Measurements from ENCODE around the gene AGMO.

AGMO gene

DNA sequence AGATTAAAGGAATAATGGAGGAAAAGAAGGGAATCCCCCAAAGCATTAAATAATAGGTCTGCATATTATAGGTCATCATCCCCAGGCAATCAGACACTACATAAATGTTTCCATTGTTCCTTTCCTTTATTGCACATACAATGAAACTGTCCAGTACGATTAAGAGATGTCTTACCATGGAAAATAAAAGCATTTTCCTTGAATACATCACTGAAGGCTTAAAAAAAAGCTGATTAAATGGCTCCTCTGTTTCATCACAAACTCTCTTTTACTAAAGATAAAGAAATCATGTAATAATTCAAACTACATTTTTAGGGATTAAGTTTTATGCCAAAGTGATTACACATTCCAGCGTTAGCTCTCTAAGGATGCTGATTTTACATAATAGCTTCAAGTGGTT, 316.0 kb downstream of the AGMO start:
- H3K4me3 ChIP-seq (ENCODE audit: low read depth, low read length) = no peak overlapping the region
- no peak for TF ChIP-seq CTCF (IDR thresholded peaks at IDR 0.05; ENCODE audit: low read depth, low read length, missing control alignments)
- DNase-seq (ENCODE audit: low read depth) = no peak

- no peak overlapping the region for H3K4me3 ChIP-seq (ENCODE audit: low read depth, low read length)
- TF ChIP-seq CTCF (IDR thresholded peaks at IDR 0.05; ENCODE audit: low read depth, low read length, missing control alignments) = no peak
- no peak for DNase-seq (ENCODE audit: low read depth)
Measured at GRCh38 chr7:15239801-15240200, 322.0 kb downstream of the AGMO start.

DNA sequence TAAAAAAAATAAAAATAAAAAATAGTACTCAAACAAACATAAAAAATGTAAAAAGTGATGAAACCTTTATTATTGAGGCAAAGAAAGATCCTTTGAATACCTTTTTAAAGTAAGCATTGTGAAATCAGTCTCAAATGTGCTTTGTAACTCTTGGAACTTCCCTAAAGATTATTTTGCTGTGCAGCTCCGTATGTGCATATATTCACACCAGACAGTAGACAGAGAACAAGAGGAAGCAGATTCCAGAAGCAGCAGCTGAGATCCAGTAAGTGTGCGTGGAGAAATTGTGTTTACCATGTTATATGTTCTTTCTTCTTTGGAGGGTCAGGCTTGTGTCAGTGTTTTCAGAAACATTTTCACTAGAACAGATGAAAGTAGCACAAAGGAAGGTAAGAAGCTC, 324.9 kb downstream of the AGMO start:
- no peak for DNase-seq (ENCODE audit: low read depth)
- no peak for TF ChIP-seq CTCF (IDR thresholded peaks at IDR 0.05; ENCODE audit: low read depth, low read length, missing control alignments)
- H3K4me3 ChIP-seq (ENCODE audit: low read depth, low read length) = no peak overlapping the region

- H3K4me3 ChIP-seq (ENCODE audit: low read depth, low read length) = no peak overlapping the region
- TF ChIP-seq CTCF (IDR thresholded peaks at IDR 0.05; ENCODE audit: low read depth, low read length, missing control alignments) = no peak
- DNase-seq (ENCODE audit: low read depth) = no peak
Measured at GRCh38 chr7:15234431-15234830, 327.4 kb downstream of the AGMO start.

- DNase-seq (ENCODE audit: low read depth) = no peak
- no peak for TF ChIP-seq CTCF (IDR thresholded peaks at IDR 0.05; ENCODE audit: low read depth, low read length, missing control alignments)
- H3K4me3 ChIP-seq (ENCODE audit: low read depth, low read length) = no peak overlapping the region
Measured at GRCh38 chr7:15228831-15229230, 333.0 kb downstream of the AGMO start.

DNA sequence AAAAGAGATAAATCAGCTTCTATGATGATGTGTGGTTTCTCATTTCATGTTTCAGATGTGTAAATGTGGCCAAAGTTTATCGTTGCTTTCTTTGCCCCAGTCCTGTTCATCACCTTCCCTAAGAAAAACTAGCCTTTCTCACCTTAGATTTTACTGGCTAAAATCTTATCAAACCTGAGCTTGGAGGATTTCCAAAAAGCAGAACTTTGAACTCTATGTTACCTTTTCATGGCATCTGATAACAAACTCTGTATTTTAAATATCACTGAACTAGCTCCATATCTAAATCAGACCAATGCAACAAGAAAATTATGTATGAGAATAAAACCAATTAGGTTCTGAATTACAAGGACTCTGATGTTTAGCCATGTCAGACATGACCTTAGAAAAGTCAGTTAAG, 335.8 kb downstream of the AGMO start:
- no peak overlapping the region for H3K4me3 ChIP-seq (ENCODE audit: low read depth, low read length)
- no peak for TF ChIP-seq CTCF (IDR thresholded peaks at IDR 0.05; ENCODE audit: low read depth, low read length, missing control alignments)
- DNase-seq (ENCODE audit: low read depth) = no peak

DNA sequence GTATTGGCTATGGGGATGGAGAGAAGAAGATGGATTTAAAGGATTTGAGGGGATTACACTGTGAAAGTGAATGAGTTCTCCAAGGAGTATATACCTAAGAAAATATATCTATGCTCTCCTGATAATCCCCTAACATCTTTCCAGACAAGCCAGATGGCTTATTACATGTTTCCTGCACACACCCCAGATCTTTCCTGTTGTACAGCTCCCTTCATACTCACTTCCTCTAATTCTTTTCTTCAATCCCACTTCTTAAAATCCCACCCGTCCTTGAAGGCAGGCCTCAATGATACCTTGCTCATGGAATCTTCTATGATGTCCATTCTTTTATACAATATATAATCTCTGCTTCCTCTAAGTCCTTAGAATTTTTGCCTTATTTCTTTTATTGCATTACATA, 342.1 kb downstream of the AGMO start:
- H3K4me3 ChIP-seq (ENCODE audit: low read depth, low read length) = no peak overlapping the region
- TF ChIP-seq CTCF (IDR thresholded peaks at IDR 0.05; ENCODE audit: low read depth, low read length, missing control alignments) = no peak
- DNase-seq (ENCODE audit: low read depth) = no peak

Data from GM12864 (cell line).